Adrenal gland (tissue), 12 donors: ENCODE data around the gene POLR2C. TPM values are rescaled to one million over a fixed set of nuclear protein-coding genes. Genes with fewer than 3 reads are reported as not detected.

Source experiments
- DNase-seq, 7 donors: peaks; one replicate each; pipeline ENCODE4 v3.0.0-alpha.2; 2019 to 2020
- H3K27ac ChIP-seq, 5 donors: fragments of 200-600 bp; sonication (generic) in 4 of 5; 1 replicate in 3 of 5; 2 replicates in 2 of 5; pipeline versions ENCODE4 v1.5.1 to v1.8.0; 2016 to 2020; ENCODE audit warnings: mild to moderate bottlenecking in 1 of 5
- H3K27me3 ChIP-seq: fragments of 200-600 bp; 2 replicates; pipeline ENCODE4 v1.8.0; 2021
- H3K36me3 ChIP-seq, 2 donors: fragments of 200-600 bp; replicated peaks in 1 of 2; 1 replicate in 1 of 2; 2 replicates in 1 of 2; pipeline versions ENCODE4 v1.5.1 to v1.8.0; 2018 to 2022
- H3K4me1 ChIP-seq, 2 donors: fragments of 200-600 bp; replicated peaks in 1 of 2; 1 replicate in 1 of 2; 2 replicates in 1 of 2; pipeline versions ENCODE4 v1.5.1 to v1.8.0; 2018 to 2021
- H3K4me3 ChIP-seq, 4 donors: fragments of 200-600 bp; sonication (generic) in 3 of 4; one replicate each; pipeline ENCODE4 v1.5.1; 2016 to 2018
- H3K9me3 ChIP-seq, 3 donors: fragments of 200-600 bp; sonication (generic) in 1 of 3; replicated peaks in 1 of 3; 1 replicate in 2 of 3; 2 replicates in 1 of 3; pipeline versions ENCODE4 v1.5.1 to v1.8.0; 2016 to 2021
- CTCF ChIP-seq, 6 experiments: fragments of 450-650 bp in 4 of 6; fragments of 200-600 bp in 2 of 6; sonication (generic) in 1 of 6; IDR thresholded peaks; 1 replicate in 5 of 6; 2 replicates in 1 of 6; pipeline versions ENCODE4 v1.5.1 to v1.8.0; 2016 to 2021; ENCODE audit warnings: antibody characterized with exemption in 6 of 6, mild to moderate bottlenecking in 2 of 6, moderate library complexity in 1 of 6
- POLR2A ChIP-seq, 2 donors: fragments of 450-650 bp; IDR thresholded peaks; one replicate each; pipeline ENCODE4 v1.6.1; 2017; ENCODE audit warnings: antibody characterized with exemption in 2 of 2, mild to moderate bottlenecking in 2 of 2, moderate library complexity in 1 of 2
- WGBS, 4 donors: extraction: QIAGEN DNeasy Blood & Tissue Kit in 2 of 4; methylation state at CpG; one replicate each; pipeline versions ENCODE4 v1.1.5 to v1.1.7; 2013 to 2017; 5-methylcytosine and 5-hydroxymethylcytosine counted together
- intact Hi-C, 2 donors: fragments of 100-400 bp; cut with DNase I; formaldehyde crosslinking; loops; one replicate each; pipeline versions ENCODE4 v1.14.1 to v1.15.0; 2022 to 2023
- polyA plus RNA-seq, 3 donors: library from polyadenylated mRNA; stranded (reverse); fragments of 200-250 nt in 2 of 3; fragments of 350-450 nt in 1 of 3; fragmentation: Illumina TruSeq in 1 of 3; extraction: RNeasy Lipid Tissue Mini Kit (QIAGEN cat#74804) in 1 of 3; gene quantifications; one replicate each; pipeline ENCODE4 v1.2.3, GENCODE V29; 2013 to 2014
- total RNA-seq, 9 donors: library from RNA; depleted of rRNA in 4 of 9; stranded (reverse); fragments of >200 nt in 4 of 9; fragments of 120-200 nt in 1 of 9; fragmentation: NEBNext Ultra II Directional in 1 of 9; extraction: Animal tissue kit (Norgen Biotek cat#: 25700) in 1 of 9; gene quantifications; one replicate each; pipeline versions ENCODE4 v1.1.0 to v1.2.4, GENCODE V29; 2013 to 2023
- donor health status: healthy with polysubstance abuse.
- donor health status: Bipolar disorder and iron deficiency.
- donor health status: DM: yes; HTN: yes; CAD: no.
- donor health status: DM: no; HTN: no; CAD: no.
- donor health status: DM: no; HTN: no; CAD: no.
- donor health status: DM: yes; HTN: yes; CAD: no.

Gene POLR2C
- total and polyA plus RNA-seq, 12 donors = 28.3 to 147 (median 71.7) TPM

- no peaks in the 10 kb centered on the region for H3K27me3 ChIP-seq
- H3K4me3 ChIP-seq = peak overlapping the region in 1 of 4 donors; percentile 83
- H3K9me3 ChIP-seq = no peaks in the 10 kb centered on the region
- 68 to 79% (median 77%) methylated on average over 8 of the region's 8 CpGs for WGBS, 4 donors
- H3K27ac ChIP-seq = peak overlapping the region in 2 of 5 donors; percentile 34 to 78
- H3K36me3 ChIP-seq = no peaks in the 10 kb centered on the region
- peaks cover 4 to 27% of the 10 kb centered on the region in 2 donors for H3K4me1 ChIP-seq
- TF ChIP-seq POLR2A (IDR thresholded peaks at IDR 0.05) (no peak), CTCF (IDR thresholded peaks at IDR 0.05) (no peak)
- DNase-seq = peak in 1 of 7 donors; percentile 47
- intact Hi-C loops = no loop called here
These were observed 24.7 kb downstream of the POLR2C start for GRCh38 chr16:57486858-57487834.

GRCh38 chr16:57489229-57489628 is 26.8 kb downstream of the POLR2C start:
- 91 to 100% (median 97%) methylated on average over 4 to 5 of the region's 5 CpGs for WGBS, 4 donors
- no peak for DNase-seq
- TF ChIP-seq POLR2A (IDR thresholded peaks at IDR 0.05) (no peak), CTCF (IDR thresholded peaks at IDR 0.05) (no peak)

GRCh38 chr16:57493767-57494166 is 31.3 kb downstream of the POLR2C start:
- no peak for DNase-seq
- Histone ChIP-seq H3K9me3 (no peaks in the 10 kb centered on the region), H3K27ac (no peak overlapping the region), H3K27me3 (no peaks in the 10 kb centered on the region), H3K36me3 (no peaks in the 10 kb centered on the region), H3K4me3 (no peak overlapping the region), H3K4me1 (no peaks in the 10 kb centered on the region)
- TF ChIP-seq POLR2A (IDR thresholded peaks at IDR 0.05) = no peak
- TF ChIP-seq CTCF (IDR thresholded peaks at IDR 0.05) = no peak
- WGBS, 4 donors = 86 to 92% (median 90%) methylated on average over 4 of the region's 4 CpGs
- intact Hi-C loops = no loop called here

More at GRCh38 chr16:57489229-57489628, 26.8 kb downstream of the POLR2C start:
- intact Hi-C loops = no loop called here
- Histone ChIP-seq H3K4me1 (peaks cover 4 to 20% of the 10 kb centered on the region in 2 donors), H3K36me3 (no peaks in the 10 kb centered on the region), H3K27me3 (no peaks in the 10 kb centered on the region), H3K4me3 (no peak overlapping the region), H3K9me3 (no peaks in the 10 kb centered on the region), H3K27ac (no peak overlapping the region)

- no peak for DNase-seq
- Histone ChIP-seq H3K36me3 (no peaks in the 10 kb centered on the region), H3K9me3 (no peaks in the 10 kb centered on the region), H3K27ac (no peak overlapping the region), H3K4me1 (no peaks in the 10 kb centered on the region), H3K27me3 (no peaks in the 10 kb centered on the region), H3K4me3 (no peak overlapping the region)
- intact Hi-C loops = no loop called here
- WGBS, 4 donors = 77 to 79% (median 78%) methylated on average over 6 to 13 of the region's 13 CpGs
- no peak for TF ChIP-seq CTCF (IDR thresholded peaks at IDR 0.05)
- no peak for TF ChIP-seq POLR2A (IDR thresholded peaks at IDR 0.05)
These were observed 34.6 kb downstream of the POLR2C start for GRCh38 chr16:57497121-57497520.
